CD4-positive, CD25-positive, alpha-beta regulatory T cell (primary cell): ENCODE results near the gene UCN2. TPM values are rescaled to one million over a fixed set of nuclear protein-coding genes. Genes with fewer than 3 reads are reported as not detected.

Experiments used
- ATAC-seq, 2 donors: fragments of 150-1000 bp; cut with Tn5 transposase; one replicate each; pipeline ENCODE4 v1.10.0; 2021; ENCODE audit warnings: low read depth in 2 of 2, moderate number of reproducible peaks in 2 of 2, moderate library complexity in 1 of 2
- DNase-seq, 3 donors: peaks; one replicate each; pipeline versions ENCODE4 v3.0.0 to v3.0.0-alpha.2; 2012 to 2022; ENCODE audit warnings: mixed read lengths in 1 of 3
- H3K27ac ChIP-seq: one replicate; pipeline ENCODE4 v1.7.0; 2013; ENCODE audit warnings: mild to moderate bottlenecking, low read length; ENCODE audit not compliant: insufficient read depth, poor library complexity, severe bottlenecking
- H3K27me3 ChIP-seq: one replicate; pipeline ENCODE4 v1.7.0; 2013; ENCODE audit warnings: low read length; ENCODE audit not compliant: control insufficient read depth, insufficient read depth
- H3K36me3 ChIP-seq: one replicate; pipeline ENCODE4 v1.7.0; 2013; ENCODE audit warnings: mild to moderate bottlenecking, low read length, moderate library complexity; ENCODE audit not compliant: control insufficient read depth, insufficient read depth
- H3K4me1 ChIP-seq: 2 replicates; pipeline ENCODE4 v1.7.0; 2013; ENCODE audit warnings: mild to moderate bottlenecking, low read length; ENCODE audit not compliant: insufficient read depth, control insufficient read depth, poor library complexity, severe bottlenecking
- H3K4me3 ChIP-seq: one replicate; pipeline ENCODE4 v1.7.0; 2013; ENCODE audit warnings: low read depth, mild to moderate bottlenecking, low read length, moderate library complexity
- H3K9me3 ChIP-seq, 2 experiments: 1 replicate in 1 of 2; 2 replicates in 1 of 2; pipeline ENCODE4 v1.7.0; 2013; ENCODE audit warnings: low read length in 2 of 2, mild to moderate bottlenecking in 1 of 2, moderate library complexity in 1 of 2; ENCODE audit not compliant: control insufficient read depth in 2 of 2
- H3K27ac Mint-ChIP-seq, 3 donors: one replicate each; pipeline ENCODE4 v1.8.0; 2020 to 2022; ENCODE audit warnings: mild to moderate bottlenecking in 3 of 3, mixed read lengths in 3 of 3, moderate library complexity in 2 of 3
- H3K27me3 Mint-ChIP-seq: one replicate; pipeline ENCODE4 v1.8.0; 2022; ENCODE audit warnings: mild to moderate bottlenecking, mixed read lengths
- H3K36me3 Mint-ChIP-seq: one replicate; pipeline ENCODE4 v1.8.0; 2020; ENCODE audit warnings: mixed read lengths
- H3K4me1 Mint-ChIP-seq, 4 donors: one replicate each; pipeline ENCODE4 v1.8.0; 2020 to 2022; ENCODE audit warnings: mixed read lengths in 4 of 4, mild to moderate bottlenecking in 1 of 4
- H3K4me3 Mint-ChIP-seq, 4 donors: one replicate each; pipeline ENCODE4 v1.8.0; 2020 to 2022; ENCODE audit warnings: mild to moderate bottlenecking in 4 of 4, mixed read lengths in 4 of 4, moderate library complexity in 3 of 4
- H3K9me3 Mint-ChIP-seq, 7 donors: one replicate each; pipeline ENCODE4 v1.8.0; 2020 to 2022; ENCODE audit warnings: mixed read lengths in 7 of 7, mild to moderate bottlenecking in 3 of 7, moderate library complexity in 2 of 7
- polyA plus RNA-seq, 4 donors: library from polyadenylated mRNA; unstranded; fragments of 300-500 nt; fragmentation: Illumina TruSeq; gene quantifications; one replicate each; pipeline ENCODE4 v1.2.3, GENCODE V29; 2021
- total RNA-seq: library from RNA; stranded (reverse); gene quantifications from one replicate; pipeline ENCODE4 v1.2.3, GENCODE V29; 2022

UCN2 gene
- total and polyA plus RNA-seq, 5 donors from 2014 or later, result not detected

DNA sequence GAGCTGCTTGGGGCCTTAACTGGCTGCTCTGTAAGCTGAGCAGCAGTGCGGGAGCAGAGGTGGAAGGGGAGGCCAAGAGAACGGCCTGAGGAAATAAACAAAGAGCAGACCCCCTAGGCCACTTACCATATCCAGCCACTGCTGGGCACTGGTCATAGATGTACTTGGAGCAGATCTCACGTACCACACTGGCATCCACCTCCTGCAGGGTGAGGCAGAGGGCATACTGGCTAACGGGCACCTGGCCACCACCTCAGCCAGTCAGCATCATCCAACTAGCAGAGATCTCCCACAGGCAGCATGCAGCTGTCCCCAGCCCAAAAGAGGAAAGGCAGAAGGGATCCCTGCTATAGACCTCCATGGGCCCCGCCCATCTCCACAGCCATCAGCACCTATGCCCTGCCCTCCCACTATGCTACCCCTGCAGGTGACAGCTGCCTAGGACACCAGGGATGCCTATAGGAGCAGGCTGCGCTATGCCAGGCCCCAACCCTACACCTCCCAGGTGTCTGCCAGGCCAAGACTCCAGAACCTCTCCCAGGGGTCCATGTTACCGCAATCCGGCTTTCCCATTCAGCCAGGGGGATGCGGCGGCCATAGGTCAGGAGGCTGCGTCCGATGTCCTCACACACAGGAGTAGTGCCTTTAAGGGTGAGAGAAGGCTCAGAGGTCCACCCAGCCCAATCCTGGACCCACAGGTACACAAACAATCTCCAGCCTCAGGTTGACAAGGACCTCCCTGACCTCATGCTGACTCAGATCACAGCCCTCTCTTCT is 36.1 kb upstream of the UCN2 start:
- peaks cover 50% of the 10 kb centered on the region for H3K36me3 ChIP-seq
- Mint-ChIP-seq H3K27ac (no peak overlapping the region), H3K36me3 (peaks cover 27% of the 10 kb centered on the region), H3K27me3 (peaks cover 7% of the 10 kb centered on the region), H3K9me3 (no peaks in the 10 kb centered on the region), H3K4me3 (no peak overlapping the region), H3K4me1 (peaks cover 0 to 10% (median under 1%) of the 10 kb centered on the region in 4 donors)
- ATAC-seq (no peak), DNase-seq (no peak)
- H3K27me3 ChIP-seq, result no peaks in the 10 kb centered on the region
- H3K4me1 ChIP-seq, result peaks cover 5% of the 10 kb centered on the region
- H3K4me3 ChIP-seq, result no peak overlapping the region
- H3K9me3 ChIP-seq, result no peaks in the 10 kb centered on the region
- no peak overlapping the region for H3K27ac ChIP-seq

DNA sequence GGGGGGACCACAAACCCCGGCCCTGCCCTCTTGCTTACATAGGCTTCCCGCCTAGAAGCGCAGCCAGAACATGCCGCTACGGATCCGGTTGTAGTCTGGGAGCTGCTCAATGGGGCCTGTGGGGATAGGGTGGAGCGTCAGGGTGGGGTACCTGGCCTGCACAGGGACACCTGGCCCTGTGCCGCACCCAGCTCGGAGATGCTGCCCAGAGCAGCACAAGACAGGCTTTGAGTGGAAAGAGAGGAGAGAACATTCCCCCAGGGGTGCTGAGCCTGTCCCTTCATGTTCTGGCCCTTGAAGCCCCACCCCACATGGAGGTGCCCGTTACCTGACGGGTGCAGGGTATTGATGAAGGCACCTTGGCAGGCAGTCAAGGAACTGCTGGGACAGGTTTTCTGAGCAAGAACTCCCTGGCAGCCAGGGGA is 35.5 kb upstream of the UCN2 start:
- H3K9me3 ChIP-seq, result no peaks in the 10 kb centered on the region
- Mint-ChIP-seq H3K4me3 (no peak overlapping the region), H3K9me3 (no peaks in the 10 kb centered on the region), H3K36me3 (peaks cover 24% of the 10 kb centered on the region), H3K27me3 (peaks cover 11% of the 10 kb centered on the region), H3K4me1 (peaks cover 0 to 13% (median under 1%) of the 10 kb centered on the region in 4 donors), H3K27ac (no peak overlapping the region)
- peaks cover 44% of the 10 kb centered on the region for H3K36me3 ChIP-seq
- H3K4me1 ChIP-seq, result peaks cover 5% of the 10 kb centered on the region
- H3K27me3 ChIP-seq, result no peaks in the 10 kb centered on the region
- DNase-seq (no peak), ATAC-seq (no peak)
- H3K4me3 ChIP-seq, result no peak overlapping the region
- H3K27ac ChIP-seq, result no peak overlapping the region

DNA sequence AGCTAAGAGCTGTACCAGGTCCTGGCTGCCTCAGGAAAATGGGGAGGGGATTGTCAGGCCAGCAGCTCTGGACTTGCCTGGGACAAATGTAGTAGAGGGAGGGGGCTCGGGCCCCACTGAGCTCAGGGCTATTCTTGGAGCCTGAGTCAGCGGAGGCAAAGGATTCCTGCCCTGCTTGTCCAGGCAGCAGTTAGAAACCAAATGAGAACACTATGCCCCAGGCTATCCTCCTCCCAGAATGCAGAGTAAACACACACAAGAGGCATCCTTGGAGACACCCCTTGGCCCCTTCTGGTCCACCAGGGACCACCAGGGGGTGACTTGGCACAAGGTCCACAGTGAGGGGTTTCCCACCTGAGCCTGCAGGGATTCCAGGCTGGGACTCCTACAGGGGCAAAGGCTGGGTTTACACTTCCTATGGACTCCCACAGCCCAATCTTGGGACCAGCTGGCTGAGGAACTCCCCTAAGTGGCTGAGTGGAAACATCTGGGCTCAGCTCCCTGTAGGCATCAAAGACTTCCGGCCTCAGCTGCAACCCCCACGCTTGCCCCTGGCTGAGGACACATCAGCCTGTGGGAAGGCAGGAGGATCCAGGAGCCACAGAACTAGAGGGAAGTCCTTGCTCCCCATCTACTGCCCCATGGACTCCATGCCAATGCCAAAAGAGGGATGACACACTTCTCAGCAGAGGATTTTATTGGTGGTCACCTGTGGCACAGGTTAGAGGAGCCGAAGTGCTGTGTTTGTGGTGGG is 34.9 kb upstream of the UCN2 start:
- Histone ChIP-seq H3K9me3 (no peaks in the 10 kb centered on the region), H3K27me3 (no peaks in the 10 kb centered on the region), H3K36me3 (peaks cover 38% of the 10 kb centered on the region), H3K4me3 (no peak overlapping the region), H3K27ac (no peak overlapping the region), H3K4me1 (peaks cover 5% of the 10 kb centered on the region)
- H3K27ac Mint-ChIP-seq, result no peak overlapping the region
- no peak overlapping the region for H3K4me3 Mint-ChIP-seq
- DNase-seq, result no peak
- no peak for ATAC-seq
- H3K27me3 Mint-ChIP-seq, result peaks cover 12% of the 10 kb centered on the region
- peaks cover 24% of the 10 kb centered on the region for H3K36me3 Mint-ChIP-seq
- peaks cover 0 to 13% (median under 1%) of the 10 kb centered on the region in 4 donors for H3K4me1 Mint-ChIP-seq
- H3K9me3 Mint-ChIP-seq, result peaks cover 0 to 2% (median 0%) of the 10 kb centered on the region in 7 donors

DNA sequence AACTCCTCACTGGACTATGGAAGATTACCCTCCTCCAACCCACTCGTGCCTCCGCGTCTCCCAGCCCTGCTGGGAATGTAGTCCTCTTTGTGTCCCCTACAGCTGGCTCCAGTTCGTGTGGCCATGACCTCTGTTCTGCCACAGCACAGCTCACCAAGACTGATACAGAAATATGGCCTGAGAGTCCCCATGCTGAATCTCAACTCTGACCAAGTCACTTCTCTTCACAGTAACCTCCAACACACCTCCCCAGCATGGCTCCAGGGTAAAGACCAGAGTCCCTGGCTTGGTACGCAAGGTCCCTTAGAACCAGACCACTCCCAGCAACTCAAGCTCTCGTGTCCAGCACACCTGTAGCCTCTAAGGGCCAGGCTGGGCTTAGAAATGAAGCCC is 33.8 kb upstream of the UCN2 start:
- H3K27ac Mint-ChIP-seq, result peak overlapping the region in 2 of 3 donors; percentile 62
- peaks cover 16% of the 10 kb centered on the region for H3K36me3 Mint-ChIP-seq

DNA sequence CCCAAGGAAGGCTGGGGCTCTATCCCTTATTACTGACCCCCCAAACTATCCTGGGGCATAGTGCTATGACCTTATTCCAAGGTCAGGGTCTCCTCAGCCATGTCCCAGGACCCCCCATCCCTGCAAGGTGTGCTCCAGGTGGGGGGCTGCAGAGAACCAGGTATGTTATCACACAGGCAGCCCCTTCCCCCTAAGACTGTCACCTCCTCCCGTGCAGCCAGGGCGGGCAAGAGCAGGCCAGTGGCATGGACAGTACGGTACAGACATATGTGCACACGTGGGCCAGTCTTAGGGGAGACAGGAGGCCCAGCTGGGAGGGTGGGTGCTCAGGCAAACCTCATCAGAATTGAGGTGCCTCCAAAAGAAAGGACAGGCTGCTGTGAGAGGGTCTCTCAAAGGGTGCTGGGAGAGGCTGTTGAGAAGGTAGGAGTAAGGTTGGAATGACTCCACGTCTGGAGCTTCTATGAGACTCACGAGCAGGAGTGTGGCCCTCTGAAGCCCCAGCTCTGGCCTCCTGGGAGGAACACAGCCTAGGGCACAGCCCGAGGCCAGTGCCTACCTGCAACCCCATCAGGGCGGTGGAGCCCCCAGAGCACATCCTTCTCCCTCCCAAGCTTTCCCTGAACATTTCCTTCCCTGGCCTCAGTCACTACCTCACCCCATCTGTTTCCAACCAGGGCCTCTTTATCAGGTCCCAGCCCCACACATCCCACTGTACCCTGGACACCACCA is 33.3 kb upstream of the UCN2 start:
- no peak for DNase-seq
- no peaks in the 10 kb centered on the region for H3K27me3 ChIP-seq
- no peak for ATAC-seq
- H3K27me3 Mint-ChIP-seq, result peaks cover 12% of the 10 kb centered on the region
- H3K36me3 ChIP-seq, result peaks cover 25% of the 10 kb centered on the region
- no peak overlapping the region for H3K4me3 ChIP-seq
- H3K27ac ChIP-seq, result no peak overlapping the region
- H3K4me1 ChIP-seq, result peaks cover 5% of the 10 kb centered on the region
- peaks cover 0 to 16% (median under 1%) of the 10 kb centered on the region in 4 donors for H3K4me1 Mint-ChIP-seq
- peak overlapping the region in 1 of 4 donors; percentile 23 for H3K4me3 Mint-ChIP-seq
- H3K36me3 Mint-ChIP-seq, result peaks cover 14% of the 10 kb centered on the region
- peaks cover 0 to 2% (median 0%) of the 10 kb centered on the region in 7 donors for H3K9me3 Mint-ChIP-seq
- H3K9me3 ChIP-seq, result no peaks in the 10 kb centered on the region
- H3K27ac Mint-ChIP-seq, result peak overlapping the region in 2 of 3 donors; percentile 62

More for the DNA sequence above, 33.8 kb upstream of the UCN2 start:
- Mint-ChIP-seq H3K4me3 (no peak overlapping the region), H3K9me3 (peaks cover 0 to 2% (median 0%) of the 10 kb centered on the region in 7 donors), H3K27me3 (peaks cover 12% of the 10 kb centered on the region), H3K4me1 (peaks cover 0 to 16% (median under 1%) of the 10 kb centered on the region in 4 donors)
- Histone ChIP-seq H3K27me3 (no peaks in the 10 kb centered on the region), H3K27ac (no peak overlapping the region), H3K9me3 (no peaks in the 10 kb centered on the region), H3K36me3 (peaks cover 28% of the 10 kb centered on the region), H3K4me3 (no peak overlapping the region), H3K4me1 (peaks cover 5% of the 10 kb centered on the region)
- ATAC-seq (no peak), DNase-seq (no peak)

DNA sequence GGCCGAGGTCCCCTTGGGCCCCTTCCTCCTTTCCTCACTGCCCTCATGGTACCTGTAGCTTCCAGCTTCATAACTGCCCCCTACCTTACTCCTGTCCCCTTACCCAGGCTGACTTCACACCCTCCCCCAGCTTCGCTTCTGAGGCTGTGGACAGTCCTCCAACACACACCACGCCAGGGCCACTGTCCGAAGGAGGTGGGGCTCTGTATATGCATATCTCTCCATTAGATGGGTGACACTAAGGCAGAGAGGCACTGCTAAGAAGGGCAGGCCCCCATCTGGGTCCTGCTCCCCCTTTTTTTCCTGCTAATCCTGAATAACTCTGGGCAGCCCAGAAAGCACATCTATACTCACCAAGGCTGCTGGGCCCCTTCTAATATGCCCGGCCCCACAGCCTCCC is 32.6 kb upstream of the UCN2 start:
- Mint-ChIP-seq H3K9me3 (peaks cover 0 to 2% (median 0%) of the 10 kb centered on the region in 7 donors), H3K36me3 (peaks cover 14% of the 10 kb centered on the region), H3K27ac (no peak overlapping the region), H3K4me3 (no peak overlapping the region), H3K27me3 (peaks cover 13% of the 10 kb centered on the region), H3K4me1 (peaks cover 0 to 16% (median under 1%) of the 10 kb centered on the region in 4 donors)
- Histone ChIP-seq H3K36me3 (peaks cover 21% of the 10 kb centered on the region), H3K27me3 (no peaks in the 10 kb centered on the region), H3K9me3 (no peaks in the 10 kb centered on the region), H3K4me1 (peaks cover 5% of the 10 kb centered on the region), H3K27ac (no peak overlapping the region), H3K4me3 (no peak overlapping the region)
- DNase-seq (no peak), ATAC-seq (no peak)

DNA sequence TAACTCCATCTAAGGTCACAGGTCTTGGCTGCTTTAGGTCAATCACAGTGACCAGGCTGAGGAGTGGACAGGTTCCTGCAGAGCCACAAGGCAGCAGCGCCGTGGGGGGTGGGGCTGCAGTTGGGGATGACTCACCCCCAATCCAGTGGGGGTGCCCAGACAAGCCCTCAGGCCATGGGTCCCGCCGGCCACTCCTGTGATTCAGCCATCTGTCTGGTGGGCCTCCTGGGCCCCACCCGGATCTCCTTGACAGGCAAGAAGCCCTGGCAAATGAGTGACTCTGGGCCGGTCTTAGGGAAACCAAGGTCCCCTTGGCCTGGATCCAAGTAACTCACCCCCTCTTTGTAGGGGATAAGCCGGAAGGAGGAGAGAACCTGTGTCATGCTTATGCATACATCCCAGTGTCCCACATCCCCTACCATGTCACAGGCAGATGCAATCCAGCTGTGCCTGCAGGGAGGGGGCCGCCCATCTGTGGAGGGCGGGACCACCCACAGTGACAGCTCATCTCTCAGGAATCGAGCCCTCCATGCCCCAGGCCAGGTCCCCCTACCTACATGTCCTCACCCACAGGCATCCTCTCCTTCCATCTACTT is 32.0 kb upstream of the UCN2 start:
- peaks cover 18% of the 10 kb centered on the region for H3K27me3 Mint-ChIP-seq
- peaks cover 11% of the 10 kb centered on the region for H3K36me3 Mint-ChIP-seq
- Histone ChIP-seq H3K27me3 (no peaks in the 10 kb centered on the region), H3K9me3 (no peaks in the 10 kb centered on the region), H3K4me1 (peaks cover 5% of the 10 kb centered on the region), H3K36me3 (peaks cover 16% of the 10 kb centered on the region), H3K27ac (no peak overlapping the region), H3K4me3 (no peak overlapping the region)
- H3K27ac Mint-ChIP-seq, result no peak overlapping the region
- H3K4me1 Mint-ChIP-seq, result peaks cover 0 to 16% (median under 1%) of the 10 kb centered on the region in 4 donors
- ATAC-seq (no peak), DNase-seq (no peak)
- no peak overlapping the region for H3K4me3 Mint-ChIP-seq
- H3K9me3 Mint-ChIP-seq, result peaks cover 0 to 2% (median 0%) of the 10 kb centered on the region in 7 donors
